Erythroblast (primary cell): Measurements from ENCODE around the gene HMGCS2.

Source experiments
- GATA1 ChIP-seq: IDR thresholded peaks from 2 replicates; pipeline ENCODE4 v1.6.1; 2011; ENCODE audit warnings: low read depth, mild to moderate bottlenecking, control low read depth, low read length, moderate library complexity
- POLR2A ChIP-seq: IDR thresholded peaks from 2 replicates; pipeline ENCODE4 v1.6.1; 2011; ENCODE audit warnings: mild to moderate bottlenecking, low read length

DNA sequence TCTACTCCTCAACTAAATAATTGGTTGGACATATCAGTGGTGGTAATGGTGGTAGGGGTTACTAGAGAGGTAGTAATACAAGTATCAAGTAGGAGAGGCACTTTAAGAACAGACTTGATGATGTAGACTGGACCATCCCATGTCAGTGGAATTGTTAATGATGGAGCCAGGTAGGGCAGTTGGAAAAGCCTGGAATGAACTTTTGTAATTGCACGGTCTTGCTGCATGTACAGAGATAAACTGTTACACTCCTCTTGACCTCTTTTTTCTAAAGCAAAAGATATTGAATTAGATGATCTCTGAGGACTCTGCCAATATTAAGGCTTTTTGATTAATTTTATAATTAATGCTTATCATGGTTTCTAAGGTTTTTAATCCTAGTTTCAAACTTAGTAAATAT lies 5.8 kb downstream of the HMGCS2 start:
- no peak for TF ChIP-seq POLR2A
- no peak for TF ChIP-seq GATA1
